GM12878 (cell line): ENCODE data around the gene HCN3. TPM values are rescaled to one million over a fixed set of nuclear protein-coding genes. Genes with fewer than 3 reads are reported as not detected.

Experiments
- ATAC-seq: fragments of 200-7000 bp; cut with Tn5 transposase; 3 replicates; pipeline ENCODE4 v1.9.1; 2020; ENCODE audit warnings: mild to moderate bottlenecking, moderate library complexity
- BruUV-seq: library from RNA; stranded (reverse); fragments of 400-500 nt; replicated peaks from 2 replicates; lab custom pipeline; 2021; lab: Mats Ljungman, UMichigan
- CTCF ChIA-PET: fragments of 300-600 bp; sonication (Branson Sonifier 250); formaldehyde crosslinking; extraction: SDS; loops from one replicate; lab custom pipeline; 2021; ENCODE audit warnings: inconsistent platforms; lab: Yijun Ruan, JAX
- POLR2A ChIA-PET: fragments of 350-600 bp; formaldehyde crosslinking; extraction: SDS; loops from one replicate; lab custom pipeline; 2021; ENCODE audit warnings: inconsistent platforms; lab: Charles Lee
- RAD21 ChIA-PET: fragments of 300-600 bp; sonication (Branson Sonifier 250); formaldehyde crosslinking; loops from one replicate; lab custom pipeline; 2023; ENCODE audit warnings: antibody characterized with exemption; ENCODE audit not compliant: unreplicated experiment; lab: Charles Lee
- SMC1A ChIA-PET: fragments of 300-600 bp; sonication (Branson Sonifier 250); formaldehyde crosslinking; loops from one replicate; lab custom pipeline; 2023; ENCODE audit not compliant: unreplicated experiment, uncharacterized antibody; lab: Charles Lee
- DNase-seq: peaks from one replicate; pipeline ENCODE4 v3.0.0-alpha.2; 2011; ENCODE audit warnings: low read depth, low spot score
- FAIRE-seq: peaks from 3 replicates; lab custom pipeline; 2011; peaks lifted over from hg19 to GRCh38; lab: Jason Lieb, UNC
- H2AFZ ChIP-seq: 2 replicates; pipeline ENCODE4 v1.6.0; 2011; ENCODE audit warnings: low read depth, low read length, control low read depth; ENCODE audit not compliant: control insufficient read depth
- H3K27ac ChIP-seq: 2 replicates; pipeline ENCODE4 v1.5.1; 2011; ENCODE audit warnings: control low read depth; ENCODE audit not compliant: control insufficient read depth, insufficient read depth
- H3K27me3 ChIP-seq, 2 experiments: replicated peaks in 1 of 2; 2 replicates each; pipeline versions ENCODE4 v1.6.0 to v1.6.1; 2011; ENCODE audit warnings: low read length in 1 of 2; ENCODE audit not compliant: control insufficient read depth in 2 of 2, insufficient read depth in 2 of 2
- H3K36me3 ChIP-seq, 2 experiments: 2 replicates each; pipeline ENCODE4 v1.5.1; 2011; ENCODE audit warnings: low read length in 1 of 2; ENCODE audit not compliant: control insufficient read depth in 2 of 2, insufficient read depth in 2 of 2
- H3K4me1 ChIP-seq: 2 replicates; pipeline ENCODE4 v1.6.1; 2011; ENCODE audit warnings: mild to moderate bottlenecking, low read length, moderate library complexity, mixed read lengths; ENCODE audit not compliant: control insufficient read depth, insufficient read depth
- H3K4me2 ChIP-seq: 2 replicates; pipeline ENCODE4 v1.6.0; 2011; ENCODE audit warnings: control low read depth; ENCODE audit not compliant: control insufficient read depth, insufficient read depth
- H3K4me3 ChIP-seq: fragments of 200-600 bp; sonication (generic); 2 replicates; pipeline ENCODE4 v1.5.1; 2016
- H3K79me2 ChIP-seq: 2 replicates; pipeline ENCODE4 v1.6.0; 2011; ENCODE audit warnings: low read length; ENCODE audit not compliant: control insufficient read depth, insufficient read depth
- H3K9ac ChIP-seq: 2 replicates; pipeline ENCODE4 v1.8.0; 2011; ENCODE audit warnings: low read length, control low read depth, mixed read lengths; ENCODE audit not compliant: control insufficient read depth, insufficient read depth
- H3K9me3 ChIP-seq: replicated peaks from 3 replicates; pipeline ENCODE4 v1.5.1; 2011; ENCODE audit warnings: mild to moderate bottlenecking, low read length; ENCODE audit not compliant: control insufficient read depth, insufficient read depth
- H4K20me1 ChIP-seq: 2 replicates; pipeline ENCODE4 v1.6.0; 2011; ENCODE audit not compliant: control insufficient read depth, insufficient read depth
- CBX3 ChIP-seq: fragments of 200-600 bp; sonication (generic); IDR thresholded peaks from 2 replicates; pipeline ENCODE4 v1.6.1; 2016; ENCODE audit warnings: low read depth, borderline replicate concordance
- CHD4 ChIP-seq: fragments of 200-600 bp; sonication (generic); IDR thresholded peaks from 2 replicates; pipeline ENCODE4 v1.6.1; 2016; ENCODE audit warnings: mild to moderate bottlenecking
- DPF2 ChIP-seq: fragments of 450-650 bp; IDR thresholded peaks from 2 replicates; pipeline ENCODE4 v1.6.1; 2017; ENCODE audit warnings: mild to moderate bottlenecking
- ETV6 ChIP-seq, 2 experiments: fragments of 450-650 bp in 1 of 2; IDR thresholded peaks in 1 of 2; conservative IDR thresholded peaks in 1 of 2; 2 replicates each; pipeline ENCODE4 v1.6.1; 2014; ENCODE audit warnings: antibody characterized with exemption in 1 of 2, borderline replicate concordance in 1 of 2, low read depth in 1 of 2, mild to moderate bottlenecking in 1 of 2, moderate library complexity in 1 of 2
- FOXK2 ChIP-seq: fragments of 450-650 bp; IDR thresholded peaks from 2 replicates; pipeline ENCODE4 v1.6.1; 2017; ENCODE audit warnings: mild to moderate bottlenecking, moderate library complexity
- GABPA ChIP-seq: IDR thresholded peaks from 2 replicates; pipeline ENCODE4 v1.6.1; 2014; ENCODE audit warnings: antibody characterized with exemption, low read depth, mild to moderate bottlenecking, inconsistent platforms
- IKZF2 ChIP-seq, 2 experiments: fragments of 450-650 bp; IDR thresholded peaks; 2 replicates each; pipeline ENCODE4 v1.6.1; 2017; ENCODE audit warnings: mild to moderate bottlenecking in 2 of 2, moderate library complexity in 2 of 2
- MTA2 ChIP-seq: fragments of 450-650 bp; IDR thresholded peaks from 2 replicates; pipeline ENCODE4 v1.6.1; 2016; ENCODE audit warnings: low read depth, mild to moderate bottlenecking, moderate library complexity
- POLR2A ChIP-seq: IDR thresholded peaks from 2 replicates; pipeline ENCODE4 v1.6.1; 2011; ENCODE audit warnings: low read depth, mild to moderate bottlenecking, low read length
- SMARCA5 ChIP-seq: fragments of 450-650 bp; IDR thresholded peaks from 2 replicates; pipeline ENCODE4 v1.6.1; 2017; ENCODE audit warnings: mild to moderate bottlenecking
- SPI1 ChIP-seq: IDR thresholded peaks from 2 replicates; pipeline ENCODE4 v1.6.1; 2011; ENCODE audit warnings: low read depth, mild to moderate bottlenecking, low read length, moderate library complexity, borderline replicate concordance; ENCODE audit not compliant: insufficient read depth
- ZBED1 ChIP-seq: IDR thresholded peaks from 2 replicates; pipeline ENCODE4 v1.6.1; 2016; ENCODE audit warnings: borderline replicate concordance
- ZNF384 ChIP-seq: IDR thresholded peaks from 2 replicates; pipeline ENCODE4 v1.6.1; 2012; ENCODE audit warnings: low read depth, mild to moderate bottlenecking, low read length, improper control_type of control experiment, borderline replicate concordance
- WGBS: methylation state at CpG from one replicate; pipeline ENCODE4 v1.1.6; 2016; ENCODE audit warnings: low lambda C conversion rate; ENCODE audit not compliant: insufficient replicate concordance, insufficient coverage; ENCODE audit errors: missing lambda C conversion rate; 5-methylcytosine and 5-hydroxymethylcytosine counted together
- in situ Hi-C: fragments of 300-500 bp; cut with MboI; formaldehyde crosslinking; loops from 9 replicates; pipeline ENCODE4 v1.14.3; 2018; ENCODE audit warnings: mixed read lengths
- intact Hi-C: fragments of 100-400 bp; cut with micrococcal nuclease; formaldehyde crosslinking; loops from one replicate; pipeline ENCODE4 v1.14.2; 2022; ENCODE audit not compliant: unreplicated experiment
- polyA plus RNA-seq, 11 experiments: library from polyadenylated mRNA; depleted of rRNA in 4 of 11; unstranded in 6 of 11; stranded (reverse) in 5 of 11; fragments of >200 nt; fragmentation: Nextera tagmentation in 4 of 11; fragmentation: Illumina TruSeq in 1 of 11; extraction: Ambion mirVana in 4 of 11; extraction: Trizol in 1 of 11; gene quantifications; 1 replicate in 1 of 11; 2 replicates in 10 of 11; pipeline versions ENCODE4 v1.2.1 to v1.2.3, GENCODE V29; 2011 to 2016; ENCODE audit warnings: inconsistent platforms in 2 of 11, missing spikeins in 2 of 11, low read depth in 1 of 11
- total RNA-seq, 4 experiments: library from RNA; depleted of rRNA in 3 of 4; stranded (reverse); fragments of >200 nt in 3 of 4; fragmentation: Illumina TruSeq in 1 of 4; extraction: Trizol in 1 of 4; gene quantifications; 2 replicates each; pipeline versions ENCODE4 v1.2.1 to v1.2.3, GENCODE V29; 2013 to 2021
- TF ChIP-seq, protein P1 (sequence below): fragments of 450-650 bp; IDR thresholded peaks from 2 replicates; pipeline ENCODE4 v1.6.1; 2016; ENCODE audit warnings: mild to moderate bottlenecking
- TF ChIP-seq, protein P2 (sequence below): fragments of 450-650 bp; conservative IDR thresholded peaks from 2 replicates; pipeline ENCODE4 v1.6.1; 2017; ENCODE audit warnings: mild to moderate bottlenecking, moderate library complexity

Gene HCN3
- total and polyA plus RNA-seq, 10 of the 15 experiments (the other 5 are each of a cell fraction or from before 2014, with no cell fraction given), result 0.08 to 4.1 (median 1.8) TPM

DNA sequence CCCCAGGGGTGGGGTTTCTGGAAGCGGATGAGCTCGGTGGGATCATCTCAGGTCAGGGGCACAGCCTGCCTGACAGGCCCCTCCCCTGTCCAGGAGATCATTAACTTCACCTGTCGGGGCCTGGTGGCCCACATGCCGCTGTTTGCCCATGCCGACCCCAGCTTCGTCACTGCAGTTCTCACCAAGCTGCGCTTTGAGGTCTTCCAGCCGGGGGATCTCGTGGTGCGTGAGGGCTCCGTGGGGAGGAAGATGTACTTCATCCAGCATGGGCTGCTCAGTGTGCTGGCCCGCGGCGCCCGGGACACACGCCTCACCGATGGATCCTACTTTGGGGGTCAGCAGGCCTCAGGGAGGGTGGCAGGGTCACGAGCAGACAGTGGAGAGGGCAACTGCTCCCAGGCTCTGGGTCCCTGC, 8.4 kb downstream of the HCN3 start:
- RAD21 ChIA-PET, result interaction anchor here (0.6 kb wide), 1 partner anchor 18 kb away, joined by 3 read pairs; no protein-coding TSS in a partner anchor
- Histone ChIP-seq H3K4me2 (no peak overlapping the region), H3K36me3 (no peaks in the 10 kb centered on the region), H3K9me3 (no peaks in the 10 kb centered on the region), H3K27me3 (no peaks in the 10 kb centered on the region), H3K79me2 (no peaks in the 10 kb centered on the region), H4K20me1 (no peaks in the 10 kb centered on the region), H3K9ac (no peak overlapping the region), H3K27ac (no peak overlapping the region), H3K4me1 (no peaks in the 10 kb centered on the region), H2AFZ (no peak overlapping the region), H3K4me3 (no peak overlapping the region)
- FAIRE-seq, result no peak
- in situ Hi-C loops (no loop called here), intact Hi-C loops (no loop called here)
- no peak for DNase-seq
- POLR2A ChIA-PET, result interaction anchor here (0.5 kb wide), 2 partner anchors 124 to 546 kb away, joined by 3 to 5 read pairs; no protein-coding TSS in a partner anchor
- SMC1A ChIA-PET, result interaction anchor here (0.6 kb wide), 1 partner anchor 490 kb away, joined by 4 read pairs; no protein-coding TSS in a partner anchor
- 89% methylated on average over 18 of the region's 18 CpGs for WGBS
- no peak for ATAC-seq
- CTCF ChIA-PET, result interaction anchor here (0.5 to 1.3 kb wide), 4 partner anchors 27 to 723 kb away, joined by 3 to 4 read pairs (median 3); no protein-coding TSS in a partner anchor
- BruUV-seq, result no TSS peak
- TF ChIP-seq DPF2 (no peak), SMARCA5 (no peak), POLR2A (no peak), CHD4 (no peak), ETV6 (conservative IDR thresholded peaks at IDR 0.05 in 1 of 2, IDR thresholded peaks at IDR 0.05 in 1 of 2; ENCODE audit: borderline replicate concordance in 1 of 2, low read depth in 1 of 2) (no peak), SPI1 (no peak), CBX3 (no peak), IKZF2 (IDR thresholded peaks at IDR 0.05) (no peak), FOXK2 (no peak), ZBED1 (no peak), MTA2 (no peak), GABPA (no peak), ZNF384 (no peak)
- TF ChIP-seq, protein P1, sequence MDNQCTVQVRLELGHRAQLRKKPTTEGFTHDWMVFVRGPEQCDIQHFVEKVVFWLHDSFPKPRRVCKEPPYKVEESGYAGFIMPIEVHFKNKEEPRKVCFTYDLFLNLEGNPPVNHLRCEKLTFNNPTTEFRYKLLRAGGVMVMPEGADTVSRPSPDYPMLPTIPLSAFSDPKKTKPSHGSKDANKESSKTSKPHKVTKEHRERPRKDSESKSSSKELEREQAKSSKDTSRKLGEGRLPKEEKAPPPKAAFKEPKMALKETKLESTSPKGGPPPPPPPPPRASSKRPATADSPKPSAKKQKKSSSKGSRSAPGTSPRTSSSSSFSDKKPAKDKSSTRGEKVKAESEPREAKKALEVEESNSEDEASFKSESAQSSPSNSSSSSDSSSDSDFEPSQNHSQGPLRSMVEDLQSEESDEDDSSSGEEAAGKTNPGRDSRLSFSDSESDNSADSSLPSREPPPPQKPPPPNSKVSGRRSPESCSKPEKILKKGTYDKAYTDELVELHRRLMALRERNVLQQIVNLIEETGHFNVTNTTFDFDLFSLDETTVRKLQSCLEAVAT, result no peak
- TF ChIP-seq, protein P2, sequence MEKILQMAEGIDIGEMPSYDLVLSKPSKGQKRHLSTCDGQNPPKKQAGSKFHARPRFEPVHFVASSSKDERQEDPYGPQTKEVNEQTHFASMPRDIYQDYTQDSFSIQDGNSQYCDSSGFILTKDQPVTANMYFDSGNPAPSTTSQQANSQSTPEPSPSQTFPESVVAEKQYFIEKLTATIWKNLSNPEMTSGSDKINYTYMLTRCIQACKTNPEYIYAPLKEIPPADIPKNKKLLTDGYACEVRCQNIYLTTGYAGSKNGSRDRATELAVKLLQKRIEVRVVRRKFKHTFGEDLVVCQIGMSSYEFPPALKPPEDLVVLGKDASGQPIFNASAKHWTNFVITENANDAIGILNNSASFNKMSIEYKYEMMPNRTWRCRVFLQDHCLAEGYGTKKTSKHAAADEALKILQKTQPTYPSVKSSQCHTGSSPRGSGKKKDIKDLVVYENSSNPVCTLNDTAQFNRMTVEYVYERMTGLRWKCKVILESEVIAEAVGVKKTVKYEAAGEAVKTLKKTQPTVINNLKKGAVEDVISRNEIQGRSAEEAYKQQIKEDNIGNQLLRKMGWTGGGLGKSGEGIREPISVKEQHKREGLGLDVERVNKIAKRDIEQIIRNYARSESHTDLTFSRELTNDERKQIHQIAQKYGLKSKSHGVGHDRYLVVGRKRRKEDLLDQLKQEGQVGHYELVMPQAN, result no peak
